GM12865 (cell line): Measurements from ENCODE around the gene RBFOX1.

Experiments
- DNase-seq: peaks from one replicate; pipeline ENCODE4 v3.0.0; 2010; ENCODE audit warnings: low read depth
- H3K4me3 ChIP-seq: 2 replicates; pipeline ENCODE4 v1.5.1; 2011; ENCODE audit warnings: mild to moderate bottlenecking, low read depth, low read length, control low read depth
- CTCF ChIP-seq: IDR thresholded peaks from 2 replicates; pipeline ENCODE4 v1.5.1; 2011; ENCODE audit warnings: low read length, control low read depth, low read depth, inconsistent platforms; ENCODE audit not compliant: insufficient read depth; ENCODE audit errors: missing control alignments

RBFOX1 gene

DNA sequence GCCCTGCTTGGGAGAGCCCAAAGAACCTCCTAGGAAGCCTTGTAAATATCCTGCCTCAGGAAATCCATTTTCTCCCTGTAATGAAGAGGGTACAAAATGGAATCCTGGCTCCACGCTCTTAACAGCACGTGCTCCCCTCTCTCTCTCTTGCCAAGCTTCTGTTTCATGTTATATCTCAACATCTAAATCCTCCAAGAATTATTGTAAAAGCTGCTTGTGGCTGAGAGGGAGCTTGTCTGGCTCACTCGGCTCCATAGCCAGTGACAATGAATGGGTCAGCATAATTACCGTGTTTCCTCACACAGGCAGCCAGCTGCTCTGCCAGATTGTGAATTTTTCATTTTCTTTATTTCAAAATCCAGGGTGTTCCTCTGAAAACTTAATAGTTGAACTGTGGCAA is 317.8 kb downstream of the RBFOX1 start:
- no peak overlapping the region for H3K4me3 ChIP-seq
- no peak for DNase-seq
- no peak for TF ChIP-seq CTCF

GRCh38 chr16:7651803-7652570 is 319.3 kb downstream of the RBFOX1 start:
- TF ChIP-seq CTCF = no peak
- H3K4me3 ChIP-seq = no peak overlapping the region
- DNase-seq = no peak

DNA sequence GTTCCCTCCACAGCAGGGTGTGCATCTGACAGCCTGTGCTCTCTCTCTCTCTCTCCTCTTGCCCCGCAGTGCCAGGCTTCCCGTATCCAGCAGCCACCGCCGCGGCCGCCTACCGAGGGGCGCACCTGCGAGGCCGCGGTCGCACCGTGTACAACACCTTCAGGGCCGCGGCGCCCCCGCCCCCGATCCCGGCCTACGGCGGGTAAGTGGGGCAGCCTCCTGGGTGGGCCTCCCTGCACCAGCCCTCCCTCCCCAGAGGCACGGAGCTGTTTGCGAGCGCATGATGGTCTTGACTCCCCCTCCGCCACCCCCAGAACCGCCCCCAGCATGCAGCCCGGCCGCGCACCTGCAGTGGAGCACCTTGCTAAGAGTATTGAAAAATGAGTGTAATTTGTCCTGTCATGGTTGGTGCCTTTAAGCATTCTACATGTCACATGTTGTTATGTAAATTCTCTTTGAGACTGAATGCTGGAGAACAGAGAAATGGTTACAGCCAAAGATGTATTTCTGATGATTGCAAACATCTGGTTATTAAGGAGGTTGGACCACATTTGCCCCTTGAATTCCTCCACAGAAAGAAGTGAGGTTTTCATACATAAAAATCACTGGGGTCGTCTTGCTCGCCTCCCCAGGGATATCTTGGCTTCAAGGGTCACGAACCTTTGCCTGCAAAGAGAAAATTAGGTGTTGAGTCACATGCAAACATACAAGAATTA is 321.3 kb downstream of the RBFOX1 start:
- no peak for DNase-seq
- TF ChIP-seq CTCF = no peak
- no peak overlapping the region for H3K4me3 ChIP-seq

GRCh38 chr16:7675628-7676027 is 343.0 kb downstream of the RBFOX1 start:
- H3K4me3 ChIP-seq = no peak overlapping the region
- no peak for TF ChIP-seq CTCF
- DNase-seq = no peak

- no peak overlapping the region for H3K4me3 ChIP-seq
- no peak for DNase-seq
- TF ChIP-seq CTCF = no peak
These were observed 347.7 kb downstream of the RBFOX1 start for GRCh38 chr16:7680296-7680695.

DNA sequence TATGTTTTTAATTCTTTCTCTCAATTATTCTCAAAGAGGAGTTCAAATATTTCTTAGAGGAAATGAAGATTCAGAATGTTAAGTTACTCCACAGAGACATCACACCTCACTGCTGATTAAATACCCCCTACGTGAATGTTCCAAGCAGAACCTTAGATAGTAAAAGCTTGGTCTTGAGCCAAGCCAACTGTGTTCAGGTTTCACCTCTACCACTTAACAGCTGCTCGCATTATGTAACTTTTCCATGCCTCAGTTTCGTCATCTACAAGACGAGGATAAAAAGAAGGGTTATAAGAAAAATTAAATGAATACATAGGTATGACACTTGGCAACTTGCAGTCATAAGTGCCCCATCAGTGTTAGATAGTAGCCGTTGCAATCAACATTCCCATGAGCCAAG is 356.2 kb downstream of the RBFOX1 start:
- no peak overlapping the region for H3K4me3 ChIP-seq
- no peak for DNase-seq
- TF ChIP-seq CTCF = no peak

DNA sequence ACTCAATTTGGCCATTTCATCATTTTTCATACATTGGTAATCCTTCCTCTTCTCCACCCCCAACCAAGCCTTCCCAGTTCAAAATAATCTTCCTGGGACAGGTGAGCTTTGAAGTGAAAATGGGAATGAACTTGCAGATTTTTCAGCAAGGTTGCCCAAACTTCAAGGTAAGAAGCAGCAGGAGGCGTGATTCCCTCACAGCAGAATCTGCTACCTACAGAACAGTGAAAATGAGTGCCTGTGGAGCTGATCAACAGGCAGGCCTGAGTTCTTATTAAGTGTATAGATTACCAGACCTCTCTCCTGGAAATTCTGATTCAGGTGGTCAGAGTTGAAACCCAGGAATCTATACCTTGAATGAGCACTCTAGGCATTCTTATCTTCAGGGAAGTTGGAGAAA is 356.6 kb downstream of the RBFOX1 start:
- DNase-seq = no peak
- no peak overlapping the region for H3K4me3 ChIP-seq
- TF ChIP-seq CTCF = no peak
